GM21619 (cell line): Measurements from ENCODE around the gene RFC3.

Experiments used
- ATAC-seq: cut with Tn5 transposase; IDR thresholded peaks from one replicate; pipeline ENCODE4 v1.9.1; 2021; ENCODE audit not compliant: unreplicated experiment

The RFC3 gene

DNA sequence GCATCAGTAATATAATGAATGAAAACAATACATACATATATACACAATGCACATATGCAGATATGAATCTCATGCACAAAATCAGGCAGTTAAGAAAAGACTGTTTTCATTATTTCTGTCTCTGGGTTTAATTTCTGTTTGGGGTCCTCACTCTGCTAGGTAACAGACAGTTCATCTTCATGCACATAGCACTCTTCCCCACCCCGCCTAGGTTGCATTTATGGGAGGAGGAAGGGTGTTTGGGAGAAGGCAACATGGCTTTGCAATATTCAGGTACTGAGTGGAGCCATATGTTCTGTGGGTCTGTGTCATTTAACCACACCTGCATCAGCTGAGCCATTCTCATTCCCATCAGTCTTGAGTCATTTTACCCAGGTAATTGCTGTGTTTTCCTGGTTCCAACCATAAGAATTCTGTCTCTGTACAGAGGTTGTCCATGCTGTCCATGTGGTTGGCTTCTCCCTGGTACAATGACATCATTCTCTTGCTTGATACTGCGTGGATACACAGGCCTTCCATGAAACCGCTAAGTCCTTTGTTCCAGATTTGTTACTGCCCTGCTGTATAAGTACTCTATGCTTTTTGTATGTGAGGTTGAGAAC, 45.3 kb downstream of the RFC3 start:
- ATAC-seq, result no peak

DNA sequence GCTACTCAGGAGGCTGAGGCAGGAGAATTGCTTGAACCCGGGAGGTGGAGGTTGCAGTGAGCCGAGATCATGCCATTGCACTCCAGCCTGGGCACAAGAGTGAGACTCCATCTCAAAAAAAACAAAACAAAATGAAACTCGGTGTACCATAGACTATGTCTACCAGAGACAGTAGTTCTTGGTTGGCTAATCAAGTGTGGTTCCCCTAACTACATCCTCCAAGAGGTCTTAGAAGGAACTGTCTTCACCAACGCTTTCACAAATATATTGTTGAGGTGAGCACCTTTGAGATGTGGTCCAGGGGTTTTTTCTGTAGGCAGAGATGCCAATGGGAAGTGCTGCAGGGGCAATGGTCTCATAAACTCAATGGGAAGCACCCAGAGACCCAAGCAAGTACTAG, 48.0 kb downstream of the RFC3 start:
- ATAC-seq, result peak; percentile 96

DNA sequence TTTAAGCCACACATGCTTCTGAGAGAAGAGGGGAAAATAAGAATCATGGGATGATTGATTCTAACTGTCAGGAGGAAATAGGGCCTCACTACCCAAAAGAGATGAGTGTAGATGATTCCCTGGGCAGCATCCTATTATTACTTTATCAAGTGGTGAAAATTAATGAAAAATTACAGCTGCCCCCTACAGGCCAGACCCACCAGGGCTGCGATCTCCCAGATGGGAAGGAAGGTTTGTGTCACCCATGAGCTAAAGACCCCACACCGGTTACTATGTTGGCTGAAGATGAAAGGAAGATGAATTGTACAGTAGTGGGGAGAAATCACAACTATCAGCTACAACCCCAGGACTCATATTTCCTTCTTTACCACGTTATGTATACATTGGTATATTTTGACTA, 49.5 kb downstream of the RFC3 start:
- no peak for ATAC-seq

DNA sequence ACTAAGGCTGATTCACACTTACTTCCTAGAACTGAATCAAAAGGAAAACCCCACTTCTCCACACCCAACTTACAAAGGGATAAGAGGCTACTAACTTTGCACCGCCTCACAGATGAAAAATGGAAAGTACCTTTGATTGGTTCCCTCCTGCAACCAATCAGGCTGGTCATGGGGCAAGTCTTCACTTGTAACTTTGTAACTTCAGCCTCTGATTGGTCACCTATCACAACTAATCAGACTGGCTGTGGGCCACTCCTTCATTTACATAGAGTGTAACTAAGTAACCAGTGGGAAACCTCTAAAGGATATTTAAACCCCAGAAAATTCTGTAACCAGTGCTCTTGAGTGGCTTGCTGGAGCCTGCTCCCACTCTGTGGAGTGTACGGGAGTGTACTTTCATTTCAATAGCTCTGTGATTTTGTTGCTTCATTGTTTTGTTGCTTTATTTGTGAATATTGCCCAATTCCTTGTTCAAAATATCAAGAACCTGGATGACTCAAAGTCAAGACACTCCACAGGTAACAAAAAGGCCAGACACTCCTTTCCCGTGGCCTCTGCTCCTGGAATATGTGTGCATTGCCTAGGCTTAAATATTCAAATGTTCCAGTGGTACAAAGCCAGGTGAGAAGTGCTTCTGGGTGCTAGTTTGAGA, 50.5 kb downstream of the RFC3 start:
- ATAC-seq, result no peak

DNA sequence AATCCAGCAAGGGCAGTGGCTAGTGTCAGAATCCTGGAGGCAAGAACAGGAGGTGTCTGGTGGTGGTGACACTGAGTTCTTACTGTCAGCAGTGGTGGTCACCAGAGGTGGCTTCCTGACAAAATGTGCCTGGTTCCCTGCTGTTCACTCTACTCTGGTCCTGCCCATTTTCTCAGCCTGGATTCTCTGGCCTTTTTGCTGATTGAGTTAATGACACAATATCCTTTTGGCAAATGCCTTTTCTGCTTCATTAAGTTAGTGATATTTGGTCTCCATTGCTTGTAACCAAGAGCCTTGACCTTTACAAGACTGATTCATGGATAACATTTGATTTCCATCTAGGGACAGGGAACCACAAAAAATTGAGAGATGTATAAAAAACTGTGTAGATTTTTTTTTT, 51.1 kb downstream of the RFC3 start:
- no peak for ATAC-seq

DNA sequence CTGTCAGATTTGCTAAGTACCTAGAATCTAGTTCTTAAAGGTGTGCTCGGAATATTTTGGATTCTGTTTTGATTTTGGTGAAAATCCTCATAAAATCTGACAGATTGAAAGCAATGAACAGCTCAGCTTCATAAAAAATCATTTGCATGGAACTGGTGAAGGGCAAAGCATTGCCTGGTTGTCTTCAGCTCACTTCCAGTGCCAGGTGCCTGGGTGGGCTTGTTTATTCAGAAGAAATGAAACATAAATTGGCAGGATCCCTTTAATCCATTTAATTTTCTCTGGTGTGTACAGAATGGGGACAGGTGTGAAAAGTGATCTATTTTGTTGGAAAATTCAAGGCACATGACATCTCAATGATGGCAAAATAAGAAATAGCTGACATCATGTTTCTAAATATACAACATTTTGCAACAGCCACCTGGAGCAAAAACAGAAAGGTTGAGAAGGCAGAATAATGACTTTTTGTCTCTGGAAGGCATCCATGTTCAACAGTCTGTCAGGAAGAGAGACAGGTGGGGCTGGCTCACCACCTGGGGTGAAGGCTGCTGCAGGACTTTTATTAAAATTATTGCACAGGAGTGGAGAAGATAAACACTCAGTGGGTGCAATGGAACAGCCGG, 52.2 kb downstream of the RFC3 start:
- ATAC-seq, result no peak

DNA sequence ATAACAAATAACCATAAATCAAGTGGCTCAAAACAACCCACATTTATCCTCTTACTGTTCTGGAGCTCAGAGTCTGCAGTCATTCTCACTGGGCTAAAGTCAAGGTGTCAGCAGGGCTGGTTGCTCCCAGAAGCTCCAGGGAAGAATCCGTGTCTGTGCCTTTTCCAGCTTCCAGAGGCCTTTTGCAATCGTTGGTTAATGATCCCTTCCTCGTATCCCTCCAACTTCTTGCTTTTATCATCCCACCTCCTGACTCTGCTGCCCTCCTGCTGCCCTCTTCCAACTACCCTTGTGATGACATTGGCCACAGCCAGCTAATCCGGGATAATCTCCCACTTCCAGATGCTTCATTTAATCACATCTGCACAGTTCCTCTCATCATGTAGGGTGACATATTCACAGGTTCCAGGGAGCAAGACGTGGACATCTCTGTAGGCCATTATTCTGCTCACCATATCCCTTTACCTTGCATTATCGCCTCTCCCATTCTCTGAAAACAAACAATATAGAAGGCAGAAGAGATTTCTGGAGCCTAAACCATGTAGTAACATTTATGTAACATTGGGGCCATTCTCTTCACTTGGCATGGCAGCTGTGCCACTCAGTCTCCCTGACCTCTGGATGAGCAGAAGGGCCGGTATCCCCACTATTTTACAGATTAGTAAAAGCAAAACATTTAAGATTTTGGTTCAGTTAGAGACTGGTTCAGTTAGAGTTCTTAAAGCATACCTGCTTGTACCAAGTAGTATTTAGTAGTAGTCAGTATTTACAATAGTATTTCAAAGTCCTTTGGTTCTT, 53.5 kb downstream of the RFC3 start:
- no peak for ATAC-seq

DNA sequence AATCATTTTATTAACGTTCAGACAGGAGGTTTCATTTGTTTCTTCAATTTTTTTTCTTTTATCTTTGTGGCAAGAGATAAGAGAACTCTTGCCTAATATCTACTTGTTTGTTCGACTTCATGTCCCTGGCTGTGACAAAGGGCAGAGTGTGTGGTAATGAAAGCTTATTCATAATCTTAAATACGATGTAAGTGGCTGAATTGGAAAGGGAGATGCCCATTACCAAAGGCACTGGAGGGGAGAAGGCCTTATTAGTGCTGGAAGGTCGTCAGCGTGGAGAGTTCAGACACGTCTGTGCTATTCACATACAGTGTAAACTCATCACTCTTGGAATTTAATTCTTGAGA, 54.0 kb downstream of the RFC3 start:
- ATAC-seq, result no peak

DNA sequence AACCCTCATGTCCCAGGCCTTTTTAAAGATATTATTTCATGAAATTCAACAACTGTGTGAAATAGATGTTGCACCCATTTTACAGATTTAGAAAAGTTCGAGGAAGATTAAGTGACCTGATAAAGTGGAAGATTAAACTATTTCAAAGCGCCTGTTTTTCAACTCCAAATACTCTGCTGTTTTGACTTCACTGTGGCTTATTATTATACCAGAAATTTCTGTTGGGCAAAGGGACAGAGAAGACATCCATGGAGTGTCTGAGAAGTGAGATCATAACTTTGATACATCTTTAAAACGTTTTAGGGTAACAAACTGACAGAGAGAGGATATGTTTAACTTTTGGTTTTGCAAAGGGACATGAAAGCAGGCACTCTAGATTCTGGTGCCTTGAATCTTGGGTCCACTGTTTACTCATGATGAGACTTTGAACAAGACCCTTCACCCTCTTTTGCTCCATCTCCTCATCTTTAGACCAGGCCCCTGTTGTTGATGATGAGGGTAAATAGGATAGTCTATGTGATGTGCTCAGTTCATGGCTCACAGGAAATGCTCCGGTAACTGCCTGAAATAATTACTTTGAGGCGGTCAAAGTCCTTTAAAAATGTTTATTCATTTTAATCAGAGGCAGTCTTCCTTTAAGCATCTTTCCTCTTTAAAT, 55.4 kb downstream of the RFC3 start:
- ATAC-seq, result no peak

DNA sequence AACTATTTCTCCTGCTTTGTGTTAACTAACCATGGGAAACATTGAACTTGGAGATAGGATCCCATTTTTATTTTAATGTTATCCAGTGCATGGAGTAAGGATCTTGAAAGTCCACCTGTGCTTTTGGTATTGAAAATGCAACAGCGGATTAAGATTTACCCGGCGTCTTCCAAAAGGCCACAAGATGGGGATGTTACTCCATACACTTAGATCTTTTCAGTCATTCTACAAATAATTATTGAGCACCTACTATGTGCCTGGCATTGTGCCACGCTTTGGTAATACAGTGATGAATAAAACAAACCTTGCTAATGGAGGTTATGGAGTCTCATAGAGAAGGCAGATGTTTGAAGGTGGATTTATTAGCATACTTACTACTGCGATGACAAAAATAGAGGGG, 56.9 kb downstream of the RFC3 start:
- no peak for ATAC-seq

DNA sequence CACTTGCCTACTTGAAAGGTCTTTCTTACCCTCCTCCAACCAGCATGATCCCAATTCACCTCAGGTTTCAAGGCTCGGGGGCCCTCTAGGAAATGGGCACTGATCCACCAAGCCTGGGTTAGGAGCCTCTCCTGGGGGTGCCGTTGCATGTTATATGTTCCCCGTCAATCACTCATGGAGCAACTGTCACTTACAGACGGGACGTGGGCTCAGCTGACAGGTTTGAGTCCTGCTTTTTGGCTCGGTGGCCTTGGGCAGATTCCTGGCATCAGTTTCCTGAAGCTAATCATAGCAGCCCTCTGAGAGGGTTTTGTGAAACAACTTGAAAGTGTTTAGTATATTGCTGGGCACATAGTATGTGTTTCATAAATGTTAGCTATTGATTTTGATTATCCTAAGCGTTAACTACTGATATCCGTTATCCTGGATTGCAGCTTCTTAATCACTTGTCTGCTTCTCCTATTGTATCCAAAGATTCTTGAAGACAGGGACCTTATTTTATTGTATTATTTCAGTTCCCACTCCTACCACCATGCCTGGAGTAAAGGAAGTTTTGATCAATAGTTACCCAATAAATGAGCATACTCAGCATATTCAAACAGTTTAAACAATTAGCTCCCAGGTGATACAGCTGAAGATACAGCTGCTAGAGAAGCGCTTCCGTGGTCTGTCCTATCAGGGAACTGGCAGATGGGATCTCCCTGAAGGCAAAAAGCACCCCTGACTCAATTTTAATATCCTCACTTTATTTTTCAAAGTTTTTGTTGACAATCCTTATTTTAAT, 57.9 kb downstream of the RFC3 start:
- ATAC-seq, result no peak

DNA sequence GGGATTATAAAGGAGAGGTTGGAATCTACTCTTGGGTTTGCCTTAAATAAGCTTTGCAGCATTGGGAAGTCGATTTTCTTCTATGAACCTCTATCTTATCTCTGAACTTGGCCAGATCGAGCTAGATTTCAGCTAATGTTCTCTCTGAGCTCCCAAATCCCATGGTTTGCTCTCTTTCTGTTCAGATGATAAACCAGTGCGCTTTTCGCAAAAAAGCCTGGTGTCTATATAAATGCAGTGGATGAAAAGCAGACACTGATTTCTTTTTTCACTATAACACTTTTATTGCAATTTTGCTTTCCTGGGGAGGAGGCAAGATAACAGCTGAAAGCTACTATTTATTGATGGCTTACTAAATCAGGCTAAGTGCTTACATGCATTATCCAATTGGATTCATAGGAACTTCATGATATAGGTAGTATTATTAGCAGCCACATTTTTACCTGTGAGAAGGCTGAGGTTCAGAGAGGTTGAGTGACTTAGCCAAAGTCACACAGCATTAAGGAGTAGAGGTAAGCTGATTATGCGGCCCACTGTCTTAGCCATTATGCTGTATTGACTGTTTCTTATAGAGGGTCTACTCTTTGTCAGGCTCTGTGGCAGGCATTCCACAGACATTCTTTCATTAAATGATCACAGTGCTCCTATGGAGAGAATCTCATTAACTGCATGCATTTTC, 58.9 kb downstream of the RFC3 start:
- no peak for ATAC-seq

DNA sequence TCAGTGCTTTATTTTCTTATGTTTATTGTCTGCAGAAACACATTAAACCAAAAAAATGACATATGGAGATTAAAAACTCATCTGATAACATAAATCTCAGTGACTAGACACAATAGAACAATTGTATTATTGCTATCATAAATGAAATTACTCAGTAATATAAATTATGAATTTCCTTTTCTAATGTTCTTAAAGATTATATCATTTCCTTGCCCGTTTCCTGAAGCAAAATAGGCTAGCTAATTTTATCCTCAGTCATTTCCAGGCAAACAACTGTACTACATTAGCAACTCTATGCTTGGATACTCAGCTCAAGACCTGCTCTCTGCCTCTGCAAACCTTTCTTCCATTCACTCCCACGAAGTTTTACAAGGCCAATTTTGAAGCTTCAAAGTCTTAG, 61.2 kb downstream of the RFC3 start:
- no peak for ATAC-seq

DNA sequence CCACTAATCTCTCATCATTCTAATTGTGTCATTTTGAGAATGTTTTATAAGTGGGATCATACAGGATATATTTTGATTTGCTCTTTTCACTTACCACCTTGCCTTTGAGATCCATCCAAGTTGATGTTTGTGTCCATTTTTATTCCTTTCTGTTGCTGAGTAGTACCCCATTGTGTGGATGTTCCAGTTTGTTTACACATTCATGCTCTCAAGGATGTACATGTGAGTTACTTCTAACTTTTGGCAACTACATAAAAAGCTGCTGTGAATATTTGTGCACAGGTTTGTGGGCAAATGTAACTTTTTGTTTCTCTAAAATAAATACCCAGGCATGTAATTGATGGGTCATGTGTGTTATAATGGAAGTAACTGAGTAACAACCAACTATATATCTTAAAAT, 64.9 kb downstream of the RFC3 start:
- no peak for ATAC-seq

DNA sequence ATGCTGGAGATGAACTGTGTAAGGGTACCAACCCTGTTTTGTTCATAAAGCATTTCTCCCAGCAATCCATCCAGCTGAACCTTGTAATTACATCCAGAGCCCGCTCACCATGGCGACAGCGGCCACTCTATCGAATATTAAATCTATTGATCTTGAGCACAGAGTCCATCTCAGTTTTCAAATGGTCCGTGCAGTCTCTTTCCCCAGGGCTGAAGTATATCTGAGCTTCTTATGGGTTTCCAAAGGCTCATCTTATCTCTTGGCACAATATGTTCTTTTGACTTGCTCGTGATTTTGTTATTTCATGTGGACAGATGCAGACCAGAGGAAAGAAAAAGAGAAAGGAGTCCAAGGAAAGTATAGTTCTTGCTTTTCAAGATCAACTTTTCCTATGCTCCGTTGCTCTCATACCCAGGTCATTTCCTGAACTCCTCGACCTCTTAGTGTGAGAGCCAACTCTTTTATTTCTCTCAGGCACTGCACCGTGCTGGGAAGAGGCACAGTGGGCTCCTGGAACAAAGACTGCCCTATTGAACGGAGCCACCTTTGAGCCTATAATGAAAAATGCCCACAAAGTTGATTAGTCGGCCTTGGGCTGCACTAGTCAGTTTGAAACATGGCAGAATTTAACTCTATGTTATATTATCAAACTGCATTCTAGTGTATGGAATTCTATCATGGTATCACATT, 66.7 kb downstream of the RFC3 start:
- no peak for ATAC-seq
